NAMALWA (cell line): Measurements from ENCODE around the gene FST.

Experiments
- DNase-seq: peaks from one replicate; pipeline ENCODE4 v3.0.0-alpha.2; 2015; ENCODE audit warnings: low spot score

Gene FST

GRCh38 chr5:53475320-53475719 lies 5.1 kb upstream of the FST start:
- DNase-seq: no peak

GRCh38 chr5:53476019-53476418 lies 4.4 kb upstream of the FST start:
- DNase-seq: no peak

- no peak for DNase-seq
These were observed 3.6 kb upstream of the FST start for GRCh38 chr5:53476531-53477480.

- DNase-seq: peak; percentile 79
These were observed 1.9 kb upstream of the FST start for GRCh38 chr5:53478411-53479044.

GRCh38 chr5:53479045-53479589 lies 1.3 kb upstream of the FST start:
- no peak for DNase-seq

GRCh38 chr5:53479590-53480415 lies 626 bp upstream of the FST start:
- DNase-seq: no peak

GRCh38 chr5:53481159-53481886 lies 894 bp downstream of the FST start:
- no peak for DNase-seq

GRCh38 chr5:53481887-53482716 lies 1.7 kb downstream of the FST start:
- DNase-seq: peak; percentile 78

DNA sequence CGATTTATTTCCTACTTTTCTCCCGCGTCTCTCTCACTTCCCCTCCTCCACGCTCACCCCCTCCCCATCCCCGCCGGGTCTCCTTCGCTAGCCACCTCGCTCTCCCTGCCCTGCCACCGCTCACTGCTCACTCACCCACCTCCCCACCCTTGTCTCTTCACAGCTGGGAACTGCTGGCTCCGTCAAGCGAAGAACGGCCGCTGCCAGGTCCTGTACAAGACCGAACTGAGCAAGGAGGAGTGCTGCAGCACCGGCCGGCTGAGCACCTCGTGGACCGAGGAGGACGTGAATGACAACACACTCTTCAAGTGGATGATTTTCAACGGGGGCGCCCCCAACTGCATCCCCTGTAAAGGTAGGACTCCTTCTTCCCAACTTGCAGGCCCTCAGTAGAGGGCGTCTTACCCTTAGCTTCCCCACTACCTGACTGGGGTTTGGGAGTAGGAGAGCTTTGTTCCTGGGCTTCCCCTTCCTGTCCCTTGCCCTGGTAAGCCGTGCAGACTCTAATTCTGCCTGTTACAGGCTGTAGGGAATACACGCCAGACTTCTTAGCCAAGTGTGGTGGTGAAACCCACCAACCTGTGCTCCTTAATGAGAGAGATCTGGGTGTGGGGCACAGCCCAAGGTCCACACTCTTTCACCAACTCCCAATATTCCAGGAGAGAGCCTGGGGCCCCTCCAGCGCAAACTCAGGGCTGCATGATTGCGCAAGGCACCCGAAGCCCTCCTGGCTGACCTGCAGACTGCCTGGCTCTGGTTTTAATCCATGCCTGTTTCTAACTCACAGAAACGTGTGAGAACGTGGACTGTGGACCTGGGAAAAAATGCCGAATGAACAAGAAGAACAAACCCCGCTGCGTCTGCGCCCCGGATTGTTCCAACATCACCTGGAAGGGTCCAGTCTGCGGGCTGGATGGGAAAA lies 2.5 kb downstream of the FST start:
- DNase-seq: no peak

- DNase-seq: no peak
These were observed 7.0 kb downstream of the FST start for GRCh38 chr5:53487436-53487835.

- DNase-seq: no peak
These were observed 7.8 kb downstream of the FST start for GRCh38 chr5:53488195-53488722.

DNA sequence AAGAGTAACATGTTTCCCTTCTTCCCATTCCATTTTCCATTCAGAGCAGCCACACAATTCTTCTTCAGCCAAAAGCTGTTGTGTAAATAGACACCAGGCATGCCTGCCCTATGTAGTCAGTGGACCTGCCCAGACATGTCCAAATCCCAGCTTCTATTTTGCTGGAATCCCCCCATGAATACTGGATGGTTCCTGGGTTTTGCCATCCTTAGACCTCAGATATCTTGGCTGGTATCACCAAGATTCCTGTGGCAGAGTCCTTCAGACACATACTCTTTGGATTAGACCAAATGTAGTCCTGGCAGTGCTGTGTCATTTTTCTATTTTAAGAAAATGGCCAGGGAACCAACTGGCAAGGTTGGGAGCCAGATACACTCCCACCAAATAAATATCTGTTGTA lies 10.3 kb downstream of the FST start:
- no peak for DNase-seq

DNA sequence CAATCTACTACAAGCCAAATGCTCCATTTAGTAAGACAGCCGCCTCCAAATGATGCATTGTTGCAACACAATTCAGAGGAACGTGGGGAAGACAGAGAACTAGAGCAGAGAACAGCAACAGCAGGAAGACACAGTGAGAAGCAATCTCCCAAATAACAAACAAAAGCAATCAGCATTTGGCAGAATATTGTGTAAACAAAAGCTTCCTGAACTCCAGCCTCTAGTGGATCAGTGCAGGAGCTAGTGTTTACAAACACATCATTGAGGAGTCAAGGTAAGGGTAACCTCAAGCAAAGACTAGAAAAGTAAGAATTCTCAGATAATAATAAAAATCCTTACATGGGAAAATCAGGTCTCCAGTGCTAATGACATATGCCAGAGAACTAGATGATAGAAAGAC lies 20.6 kb downstream of the FST start:
- no peak for DNase-seq

GRCh38 chr5:53503562-53504218 lies 23.3 kb downstream of the FST start:
- DNase-seq: no peak

- DNase-seq: no peak
These were observed 26.6 kb downstream of the FST start for GRCh38 chr5:53507013-53507412.

- DNase-seq: no peak
These were observed 27.7 kb downstream of the FST start for GRCh38 chr5:53508125-53508524.

DNA sequence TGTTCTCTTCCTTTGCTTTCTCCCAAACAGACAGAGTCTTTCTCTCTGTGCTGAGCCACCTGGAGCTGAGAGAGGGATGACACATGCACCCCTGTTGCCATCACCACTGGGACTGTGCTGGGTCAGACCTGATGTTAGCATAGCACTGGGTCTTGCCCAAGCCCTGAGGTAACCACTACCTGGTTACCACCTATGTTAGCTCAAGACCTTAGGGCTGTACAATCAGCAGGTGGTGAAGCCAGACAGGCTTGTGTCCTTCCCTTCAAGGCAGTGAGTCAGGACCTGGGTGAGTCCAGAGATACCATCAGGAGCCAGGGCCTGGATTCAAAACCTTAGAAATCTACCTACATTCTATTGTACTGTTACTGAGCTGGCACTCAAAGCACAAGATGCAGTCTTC lies 32.1 kb downstream of the FST start:
- DNase-seq: no peak

GRCh38 chr5:53515988-53516387 lies 35.6 kb downstream of the FST start:
- DNase-seq: no peak

DNA sequence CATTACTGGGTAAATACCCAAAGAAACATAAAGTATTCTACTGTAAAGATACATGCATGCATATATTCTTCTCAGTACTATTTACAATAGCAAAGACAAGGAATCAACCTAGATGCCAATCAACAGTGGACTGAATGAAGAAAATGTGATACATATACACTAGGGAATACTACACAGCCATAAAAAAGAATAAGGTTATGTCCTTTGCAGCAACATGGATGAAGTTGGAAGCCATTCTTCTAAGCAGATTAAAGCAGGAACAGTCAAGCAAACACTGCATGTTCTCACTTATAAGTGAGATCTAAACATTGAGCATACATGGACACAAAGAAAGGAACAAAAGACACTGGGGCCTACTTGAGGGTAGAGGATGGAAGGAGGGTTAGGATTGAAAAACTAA lies 40.4 kb downstream of the FST start:
- DNase-seq: no peak
